Measurements from ENCODE around the gene CLDN8. TPM values are rescaled to one million over a fixed set of nuclear protein-coding genes. Genes with fewer than 3 reads are reported as not detected.

Gene CLDN8
- not detected in 2 replicates for total RNA-seq (2016; rRNA removed; fragmentation: Illumina TruSeq; extraction: Trizol)
- total RNA-seq (2016; cell fraction: cytosol; rRNA removed; fragmentation: Illumina TruSeq; extraction: Trizol; ENCODE audit: low read depth) = not detected in 2 replicates
- not detected in 2 replicates for total RNA-seq (2016; cell fraction: insoluble cytoplasmic fraction; rRNA removed; fragmentation: Illumina TruSeq; extraction: Trizol)
- not detected in 2 replicates for total RNA-seq (2016; cell fraction: membrane; rRNA removed; fragmentation: Illumina TruSeq; extraction: Trizol)
- not detected in 2 replicates for total RNA-seq (2016; cell fraction: nucleus; rRNA removed; fragmentation: Illumina TruSeq; extraction: Trizol)
- not detected in 2 replicates for polyA plus RNA-seq (2011; rRNA removed)
- polyA plus RNA-seq (2011; cell fraction: cytosol; rRNA removed) = not detected in 2 replicates
- not detected in 2 replicates for polyA plus RNA-seq (2011; cell fraction: nucleus; rRNA removed)
- not detected in 2 replicates for polyA plus RNA-seq (2012)
- not detected in 2 replicates for polyA plus RNA-seq (2016; cell fraction: cytosol; fragmentation: Illumina TruSeq; extraction: Trizol; ENCODE audit: low read depth)
- not detected in 2 replicates for polyA plus RNA-seq (2016; cell fraction: insoluble cytoplasmic fraction; fragmentation: Illumina TruSeq; extraction: Trizol; ENCODE audit: low read depth)
- not detected in 2 replicates for polyA plus RNA-seq (2016; cell fraction: membrane; fragmentation: Illumina TruSeq; extraction: Trizol; ENCODE audit: low read depth)
- polyA plus RNA-seq (2016; cell fraction: nucleus; fragmentation: Illumina TruSeq; extraction: Trizol; ENCODE audit: insufficient read depth, low read depth) = not detected in 2 replicates
- not detected in 2 replicates for polyA minus RNA-seq (2011; rRNA and poly(A)+ RNA removed; ENCODE audit: low replicate concordance)
- polyA minus RNA-seq (2011; cell fraction: cytosol; rRNA and poly(A)+ RNA removed) = not detected in 2 replicates
- not detected in 2 replicates for polyA minus RNA-seq (2011; cell fraction: nucleus; rRNA and poly(A)+ RNA removed)
- Bru-seq, nascent RNA = not detected
- not detected for BruChase-seq, experiment 1, labeled RNA remaining after a 6-hour chase
- BruChase-seq, experiment 2, labeled RNA remaining after a 2-hour chase = not detected
- long read RNA-seq, experiment 1 = 0 reads
- long read RNA-seq, experiment 2 = 0 reads

GRCh38 chr21:30216041-30216723, at the start of gene CLDN8:
TSS of gene CLDN8 (minus strand) at chr21:30216097. CDS start at chr21:30215925, 172 bp downstream.
- POLR2A ChIA-PET = no interaction called here
- H4K20me1 ChIP-seq (ENCODE audit: insufficient read depth, low read length) = no peaks in the 10 kb centered on the region
- TF ChIP-seq, protein P1, sequence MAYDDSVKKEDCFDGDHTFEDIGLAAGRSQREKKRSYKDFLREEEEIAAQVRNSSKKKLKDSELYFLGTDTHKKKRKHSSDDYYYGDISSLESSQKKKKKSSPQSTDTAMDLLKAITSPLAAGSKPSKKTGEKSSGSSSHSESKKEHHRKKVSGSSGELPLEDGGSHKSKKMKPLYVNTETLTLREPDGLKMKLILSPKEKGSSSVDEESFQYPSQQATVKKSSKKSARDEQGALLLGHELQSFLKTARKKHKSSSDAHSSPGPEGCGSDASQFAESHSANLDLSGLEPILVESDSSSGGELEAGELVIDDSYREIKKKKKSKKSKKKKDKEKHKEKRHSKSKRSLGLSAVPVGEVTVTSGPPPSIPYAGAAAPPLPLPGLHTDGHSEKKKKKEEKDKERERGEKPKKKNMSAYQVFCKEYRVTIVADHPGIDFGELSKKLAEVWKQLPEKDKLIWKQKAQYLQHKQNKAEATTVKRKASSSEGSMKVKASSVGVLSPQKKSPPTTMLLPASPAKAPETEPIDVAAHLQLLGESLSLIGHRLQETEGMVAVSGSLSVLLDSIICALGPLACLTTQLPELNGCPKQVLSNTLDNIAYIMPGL (CRISPR knock-in tag; IDR thresholded peaks at IDR 0.05; ENCODE audit: borderline replicate concordance in 1 of 2, low read depth in 1 of 2) = no peak
- TF ChIP-seq FOSL2 (CRISPR knock-in tag; IDR thresholded peaks at IDR 0.05) (no peak), THRA (CRISPR knock-in tag; IDR thresholded peaks at IDR 0.05; ENCODE audit: borderline replicate concordance) (no peak)
- CTCF ChIA-PET (ENCODE audit: low intra/inter-chr PET ratio, low total read pairs) = no interaction called here
- intact Hi-C loops (cut with micrococcal nuclease; ENCODE audit: unreplicated experiment) = no loop called here
- H3K9me3 ChIP-seq (ENCODE audit: low read length) = peaks cover 68% of the 10 kb centered on the region
- no peak within 1 kb of the TSS for H3K4me3 ChIP-seq (replicated peaks in 1 of 3; ENCODE audit: insufficient read depth in 1 of 3, low read depth in 2 of 3, low read length in 3 of 3)
- H3K36me3 ChIP-seq (replicated peaks in 1 of 2; ENCODE audit: control insufficient read depth in 1 of 2, insufficient read depth in 2 of 2, low read length in 2 of 2) = no peaks in the 10 kb centered on the region
- H3K27ac ChIP-seq (ENCODE audit: extremely low read length, insufficient read depth, low read length) = no peak within 1 kb of the TSS
- no peak within 1 kb of the TSS for H3K9ac ChIP-seq (ENCODE audit: insufficient read depth, low read depth, low read length)
- FAIRE-seq = no peak
- H3K27me3 ChIP-seq (ENCODE audit: control insufficient read depth in 1 of 2, insufficient read depth in 2 of 2, low read length in 2 of 2) = no peaks in the 10 kb centered on the region
- WGBS (ENCODE audit: low lambda C conversion rate) = 38% methylated on average over 5 of the region's 5 CpGs
- in situ Hi-C loops (cut with HindIII; ENCODE audit: extremely low pct_ligation_motif_present, low pct_unique_long_range_greater_than_20kb) = no loop called here
- no peaks in the 10 kb centered on the region for H3K79me2 ChIP-seq (ENCODE audit: insufficient read depth, low read length)
- no peak within 1 kb of the TSS for H3K4me2 ChIP-seq (ENCODE audit: low read depth, low read length)
- no TSS peak for BruUV-seq (replicated peaks)
- no peak within 1 kb of the TSS for H2AFZ ChIP-seq (ENCODE audit: low read length)
- no peaks in the 10 kb centered on the region for H3K4me1 ChIP-seq (ENCODE audit: insufficient read depth, low read length)
- DNase-seq (ENCODE audit: low spot score) = no peak
- no peak for ATAC-seq

All from HepG2 (cell line).